SK-N-SH treated with all-trans-retinoic acid at 6 μM for 48 hours (cell line): Measurements from ENCODE around the gene LCN12.

Experiments
- ATAC-seq: fragments of 200-7000 bp; cut with Tn5 transposase; 3 replicates; pipeline ENCODE4 v1.9.1; 2020; ENCODE audit warnings: mild to moderate bottlenecking, moderate library complexity
- ARNTL ChIP-seq: fragments of 450-650 bp; formaldehyde crosslinking; IDR thresholded peaks from 2 replicates; pipeline ENCODE4 v1.5.0; 2020; ENCODE audit warnings: low read depth, mild to moderate bottlenecking, moderate library complexity, borderline replicate concordance
- BACH2 ChIP-seq: fragments of 250-450 bp; sonication (Bioruptor Pico); IDR thresholded peaks from 2 replicates; pipeline ENCODE4 v1.9.0; 2021; ENCODE audit warnings: mild to moderate bottlenecking, borderline replicate concordance
- CSDC2 ChIP-seq: fragments of 250-450 bp; sonication (Bioruptor Pico); IDR thresholded peaks from 2 replicates; pipeline ENCODE4 v1.5.0; 2020; ENCODE audit warnings: mild to moderate bottlenecking, moderate library complexity
- ESRRG ChIP-seq: fragments of 250-450 bp; sonication (Bioruptor Pico); IDR thresholded peaks from 2 replicates; pipeline ENCODE4 v1.6.1; 2021; ENCODE audit warnings: mild to moderate bottlenecking
- GLIS3 ChIP-seq: fragments of 250-450 bp; sonication (Bioruptor Pico); IDR thresholded peaks from 2 replicates; pipeline ENCODE4 v1.5.0; 2020; ENCODE audit warnings: mild to moderate bottlenecking, moderate library complexity
- ISL1 ChIP-seq: fragments of 250-450 bp; sonication (Bioruptor Pico); IDR thresholded peaks from 2 replicates; pipeline ENCODE4 v2.1.2; 2022; ENCODE audit warnings: mild to moderate bottlenecking, moderate library complexity
- OSR1 ChIP-seq: fragments of 250-450 bp; sonication (Bioruptor Pico); IDR thresholded peaks from 2 replicates; pipeline ENCODE4 v1.8.0; 2022; ENCODE audit warnings: moderate library complexity, mild to moderate bottlenecking, inconsistent platforms
- PPARA ChIP-seq: fragments of 250-450 bp; sonication (Bioruptor Pico); IDR thresholded peaks from 2 replicates; pipeline ENCODE4 v1.5.0; 2020; ENCODE audit warnings: mild to moderate bottlenecking, borderline replicate concordance
- RARB ChIP-seq: fragments of 250-450 bp; sonication (Bioruptor Pico); IDR thresholded peaks from 2 replicates; pipeline ENCODE4 v1.8.0; 2021; ENCODE audit warnings: mild to moderate bottlenecking, moderate library complexity
- TCF4 ChIP-seq: fragments of 250-450 bp; sonication (Bioruptor Pico); IDR thresholded peaks from 2 replicates; pipeline ENCODE4 v1.8.0; 2021; ENCODE audit warnings: mild to moderate bottlenecking, moderate library complexity, borderline replicate concordance
- TOX ChIP-seq: fragments of 250-450 bp; sonication (Bioruptor Pico); IDR thresholded peaks from 2 replicates; pipeline ENCODE4 v1.8.0; 2021; ENCODE audit warnings: mild to moderate bottlenecking, moderate library complexity, borderline replicate concordance
- ZC3H10 ChIP-seq: fragments of 250-450 bp; sonication (Bioruptor Pico); IDR thresholded peaks from 2 replicates; pipeline ENCODE4 v1.5.1; 2021; ENCODE audit warnings: mild to moderate bottlenecking, moderate library complexity
- ZFP3 ChIP-seq: fragments of 250-450 bp; sonication (Bioruptor Pico); IDR thresholded peaks from 2 replicates; pipeline ENCODE4 v1.5.0; 2020; ENCODE audit warnings: mild to moderate bottlenecking, moderate library complexity
- ZFP30 ChIP-seq: fragments of 450-650 bp; formaldehyde crosslinking; IDR thresholded peaks from 2 replicates; pipeline ENCODE4 v1.5.0; 2022; ENCODE audit warnings: mild to moderate bottlenecking, moderate library complexity
- ZNF565 ChIP-seq: fragments of 450-650 bp; formaldehyde crosslinking; conservative IDR thresholded peaks from 2 replicates; pipeline ENCODE4 v1.5.0; 2020; ENCODE audit warnings: low read depth, mild to moderate bottlenecking, moderate library complexity
- ZNF70 ChIP-seq: fragments of 450-650 bp; formaldehyde crosslinking; IDR thresholded peaks from 2 replicates; pipeline ENCODE4 v1.5.0; 2020; ENCODE audit warnings: mild to moderate bottlenecking, moderate library complexity
- ZNF8 ChIP-seq: fragments of 450-650 bp; formaldehyde crosslinking; IDR thresholded peaks from 2 replicates; pipeline ENCODE4 v1.5.0; 2020; ENCODE audit warnings: mild to moderate bottlenecking, moderate library complexity
- TF ChIP-seq, protein P1 (sequence below): fragments of 250-450 bp; sonication (Bioruptor Pico); IDR thresholded peaks from 2 replicates; pipeline ENCODE4 v1.8.0; 2020; ENCODE audit warnings: mild to moderate bottlenecking, moderate library complexity, borderline replicate concordance
- TF ChIP-seq, protein P2 (sequence below): fragments of 250-450 bp; sonication (Bioruptor Pico); IDR thresholded peaks from 2 replicates; pipeline ENCODE4 v1.5.0; 2020; ENCODE audit warnings: mild to moderate bottlenecking, moderate library complexity
- TF ChIP-seq, protein P3 (sequence below): fragments of 250-450 bp; sonication (Bioruptor Pico); IDR thresholded peaks from 2 replicates; pipeline ENCODE4 v1.8.0; 2021; ENCODE audit warnings: low read depth, mild to moderate bottlenecking, moderate library complexity, borderline replicate concordance
- TF ChIP-seq, protein P4 (sequence below): fragments of 250-450 bp; sonication (Bioruptor Pico); IDR thresholded peaks from 2 replicates; pipeline ENCODE4 v1.5.1; 2020; ENCODE audit warnings: low read depth, mild to moderate bottlenecking, moderate library complexity

LCN12 gene

DNA sequence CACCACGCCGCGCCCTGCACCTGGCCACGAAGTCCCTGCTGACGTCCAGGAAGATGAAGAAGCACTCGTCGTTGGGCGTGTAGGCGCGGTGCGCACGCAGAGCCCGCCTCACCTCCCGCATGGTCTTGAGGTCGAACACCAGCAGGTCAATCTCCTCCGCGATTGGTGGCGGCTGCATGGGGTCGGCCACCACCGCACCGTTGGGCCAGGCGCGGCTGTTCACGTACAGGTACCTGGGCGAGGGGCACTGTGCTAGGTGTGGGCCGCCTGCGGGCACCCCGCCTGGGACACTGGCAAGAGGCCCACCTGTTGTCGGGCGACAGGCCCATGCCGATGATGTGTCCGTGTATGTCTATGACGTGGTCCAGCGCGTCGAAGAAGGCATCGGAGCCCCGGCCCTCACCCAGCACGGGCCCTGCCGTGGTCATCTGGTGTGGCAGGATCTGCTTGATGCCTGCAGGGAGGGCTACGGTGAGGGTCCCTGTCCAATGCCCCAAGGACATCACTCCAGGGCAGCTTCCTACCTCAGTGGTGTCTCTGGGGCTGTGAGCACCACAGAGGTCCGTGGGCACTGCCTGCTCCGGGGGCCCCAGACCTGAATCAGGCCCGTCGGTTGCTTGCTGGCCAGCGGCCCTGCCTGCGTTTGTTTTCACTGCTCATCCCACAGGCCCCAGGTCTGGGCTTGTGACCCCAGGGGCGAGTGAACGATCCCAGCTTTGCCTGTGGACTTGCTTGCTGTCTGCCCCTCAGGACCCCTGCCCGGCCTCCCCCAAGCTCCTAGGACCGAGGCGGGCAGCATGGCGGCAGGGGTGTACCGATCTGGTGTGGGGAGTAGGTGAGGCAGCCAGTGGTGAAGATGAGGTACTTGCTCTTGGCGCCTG is 10.6 kb upstream of the LCN12 start:
- no peak for ATAC-seq
- TF ChIP-seq, protein P1, sequence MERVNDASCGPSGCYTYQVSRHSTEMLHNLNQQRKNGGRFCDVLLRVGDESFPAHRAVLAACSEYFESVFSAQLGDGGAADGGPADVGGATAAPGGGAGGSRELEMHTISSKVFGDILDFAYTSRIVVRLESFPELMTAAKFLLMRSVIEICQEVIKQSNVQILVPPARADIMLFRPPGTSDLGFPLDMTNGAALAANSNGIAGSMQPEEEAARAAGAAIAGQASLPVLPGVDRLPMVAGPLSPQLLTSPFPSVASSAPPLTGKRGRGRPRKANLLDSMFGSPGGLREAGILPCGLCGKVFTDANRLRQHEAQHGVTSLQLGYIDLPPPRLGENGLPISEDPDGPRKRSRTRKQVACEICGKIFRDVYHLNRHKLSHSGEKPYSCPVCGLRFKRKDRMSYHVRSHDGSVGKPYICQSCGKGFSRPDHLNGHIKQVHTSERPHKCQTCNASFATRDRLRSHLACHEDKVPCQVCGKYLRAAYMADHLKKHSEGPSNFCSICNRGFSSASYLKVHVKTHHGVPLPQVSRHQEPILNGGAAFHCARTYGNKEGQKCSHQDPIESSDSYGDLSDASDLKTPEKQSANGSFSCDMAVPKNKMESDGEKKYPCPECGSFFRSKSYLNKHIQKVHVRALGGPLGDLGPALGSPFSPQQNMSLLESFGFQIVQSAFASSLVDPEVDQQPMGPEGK, result no peak
- TF ChIP-seq TOX (CRISPR knock-in tag) (no peak), RARB (no peak), TCF4 (CRISPR knock-in tag) (no peak), CSDC2 (CRISPR knock-in tag) (no peak), PPARA (CRISPR knock-in tag) (no peak), ZC3H10 (CRISPR knock-in tag) (no peak), ZNF565 (CRISPR knock-in tag) (no peak), ZNF8 (CRISPR knock-in tag) (no peak), ZNF70 (no peak), ZFP3 (CRISPR knock-in tag) (no peak), ZFP30 (CRISPR knock-in tag) (no peak), BACH2 (CRISPR knock-in tag) (no peak), ESRRG (no peak), ARNTL (CRISPR knock-in tag) (no peak), ISL1 (no peak)
- TF ChIP-seq, protein P2, sequence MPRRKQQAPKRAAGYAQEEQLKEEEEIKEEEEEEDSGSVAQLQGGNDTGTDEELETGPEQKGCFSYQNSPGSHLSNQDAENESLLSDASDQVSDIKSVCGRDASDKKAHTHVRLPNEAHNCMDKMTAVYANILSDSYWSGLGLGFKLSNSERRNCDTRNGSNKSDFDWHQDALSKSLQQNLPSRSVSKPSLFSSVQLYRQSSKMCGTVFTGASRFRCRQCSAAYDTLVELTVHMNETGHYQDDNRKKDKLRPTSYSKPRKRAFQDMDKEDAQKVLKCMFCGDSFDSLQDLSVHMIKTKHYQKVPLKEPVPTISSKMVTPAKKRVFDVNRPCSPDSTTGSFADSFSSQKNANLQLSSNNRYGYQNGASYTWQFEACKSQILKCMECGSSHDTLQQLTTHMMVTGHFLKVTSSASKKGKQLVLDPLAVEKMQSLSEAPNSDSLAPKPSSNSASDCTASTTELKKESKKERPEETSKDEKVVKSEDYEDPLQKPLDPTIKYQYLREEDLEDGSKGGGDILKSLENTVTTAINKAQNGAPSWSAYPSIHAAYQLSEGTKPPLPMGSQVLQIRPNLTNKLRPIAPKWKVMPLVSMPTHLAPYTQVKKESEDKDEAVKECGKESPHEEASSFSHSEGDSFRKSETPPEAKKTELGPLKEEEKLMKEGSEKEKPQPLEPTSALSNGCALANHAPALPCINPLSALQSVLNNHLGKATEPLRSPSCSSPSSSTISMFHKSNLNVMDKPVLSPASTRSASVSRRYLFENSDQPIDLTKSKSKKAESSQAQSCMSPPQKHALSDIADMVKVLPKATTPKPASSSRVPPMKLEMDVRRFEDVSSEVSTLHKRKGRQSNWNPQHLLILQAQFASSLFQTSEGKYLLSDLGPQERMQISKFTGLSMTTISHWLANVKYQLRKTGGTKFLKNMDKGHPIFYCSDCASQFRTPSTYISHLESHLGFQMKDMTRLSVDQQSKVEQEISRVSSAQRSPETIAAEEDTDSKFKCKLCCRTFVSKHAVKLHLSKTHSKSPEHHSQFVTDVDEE (CRISPR knock-in tag), result no peak
- TF ChIP-seq, protein P3, sequence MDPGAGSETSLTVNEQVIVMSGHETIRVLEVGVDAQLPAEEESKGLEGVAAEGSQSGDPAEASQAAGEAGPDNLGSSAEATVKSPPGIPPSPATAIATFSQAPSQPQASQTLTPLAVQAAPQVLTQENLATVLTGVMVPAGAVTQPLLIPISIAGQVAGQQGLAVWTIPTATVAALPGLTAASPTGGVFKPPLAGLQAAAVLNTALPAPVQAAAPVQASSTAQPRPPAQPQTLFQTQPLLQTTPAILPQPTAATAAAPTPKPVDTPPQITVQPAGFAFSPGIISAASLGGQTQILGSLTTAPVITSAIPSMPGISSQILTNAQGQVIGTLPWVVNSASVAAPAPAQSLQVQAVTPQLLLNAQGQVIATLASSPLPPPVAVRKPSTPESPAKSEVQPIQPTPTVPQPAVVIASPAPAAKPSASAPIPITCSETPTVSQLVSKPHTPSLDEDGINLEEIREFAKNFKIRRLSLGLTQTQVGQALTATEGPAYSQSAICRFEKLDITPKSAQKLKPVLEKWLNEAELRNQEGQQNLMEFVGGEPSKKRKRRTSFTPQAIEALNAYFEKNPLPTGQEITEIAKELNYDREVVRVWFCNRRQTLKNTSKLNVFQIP (CRISPR knock-in tag), result no peak

DNA sequence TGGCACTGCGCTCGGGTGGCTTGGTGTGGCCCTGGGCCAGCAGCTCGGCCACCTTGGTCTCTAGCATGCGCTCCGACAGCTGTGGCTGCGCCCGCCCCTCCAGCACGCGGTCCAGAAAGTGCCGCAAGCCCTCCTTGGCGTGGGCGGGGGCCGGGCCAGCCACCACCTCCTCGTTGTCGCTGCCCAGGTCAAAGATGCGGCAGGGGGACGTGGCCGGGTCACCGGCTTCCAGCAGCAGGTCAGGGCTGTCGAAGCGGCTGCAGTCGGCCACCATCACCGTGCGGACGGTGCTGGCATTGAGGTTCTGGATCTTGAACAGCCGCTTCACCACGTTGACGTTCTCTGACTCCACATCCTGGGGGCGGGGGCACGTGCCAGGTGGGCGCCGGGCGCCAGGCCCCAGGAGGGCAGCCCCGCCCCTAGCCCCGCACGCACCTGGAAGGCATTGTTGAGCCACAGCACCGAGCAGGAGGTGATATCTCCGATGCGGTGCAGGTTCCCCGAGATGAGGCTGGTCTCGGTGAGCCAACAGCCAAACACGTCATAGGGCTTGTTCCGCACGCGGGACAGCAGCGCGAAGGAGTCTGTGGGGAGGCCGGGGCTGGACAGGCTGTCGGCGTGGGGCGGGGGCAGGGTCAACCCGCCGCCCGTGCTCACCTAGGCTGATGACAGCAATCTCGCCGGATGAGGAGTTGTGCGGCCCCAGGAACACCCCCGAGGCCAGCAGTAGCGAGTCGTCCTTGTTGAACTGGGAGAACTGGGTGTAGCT is 9.8 kb upstream of the LCN12 start:
- ATAC-seq, result no peak
- TF ChIP-seq ZNF565 (CRISPR knock-in tag), result no peak
- TF ChIP-seq, all 23 proteins: peak for 0

DNA sequence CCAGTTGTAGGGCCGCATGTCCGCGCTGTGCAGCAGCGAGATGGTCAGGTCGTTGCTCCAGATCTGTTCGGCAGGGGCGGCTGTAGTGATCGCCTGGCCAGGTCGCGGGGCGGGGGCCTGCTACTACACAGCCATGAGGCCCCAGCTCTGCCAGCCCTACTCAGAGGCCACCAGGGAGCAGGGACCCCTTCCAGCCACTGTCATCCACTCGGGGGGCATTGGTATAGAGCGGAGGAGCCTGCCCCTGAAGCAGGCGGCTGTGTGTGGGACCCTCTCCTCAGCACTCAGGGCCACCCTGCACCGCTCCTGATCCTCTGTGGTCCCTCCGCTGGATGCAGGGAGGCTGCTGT is 9.2 kb upstream of the LCN12 start:
- ATAC-seq, result no peak
- TF ChIP-seq ARNTL (CRISPR knock-in tag) (no peak), BACH2 (CRISPR knock-in tag) (no peak), ZFP3 (CRISPR knock-in tag) (no peak), OSR1 (CRISPR knock-in tag) (no peak), ZNF70 (no peak), GLIS3 (no peak), ESRRG (no peak), ZFP30 (CRISPR knock-in tag) (no peak), ISL1 (no peak), ZNF8 (CRISPR knock-in tag) (no peak), TOX (CRISPR knock-in tag) (no peak), CSDC2 (CRISPR knock-in tag) (no peak), RARB (no peak)
- TF ChIP-seq, protein P1, result no peak
- TF ChIP-seq, protein P4, sequence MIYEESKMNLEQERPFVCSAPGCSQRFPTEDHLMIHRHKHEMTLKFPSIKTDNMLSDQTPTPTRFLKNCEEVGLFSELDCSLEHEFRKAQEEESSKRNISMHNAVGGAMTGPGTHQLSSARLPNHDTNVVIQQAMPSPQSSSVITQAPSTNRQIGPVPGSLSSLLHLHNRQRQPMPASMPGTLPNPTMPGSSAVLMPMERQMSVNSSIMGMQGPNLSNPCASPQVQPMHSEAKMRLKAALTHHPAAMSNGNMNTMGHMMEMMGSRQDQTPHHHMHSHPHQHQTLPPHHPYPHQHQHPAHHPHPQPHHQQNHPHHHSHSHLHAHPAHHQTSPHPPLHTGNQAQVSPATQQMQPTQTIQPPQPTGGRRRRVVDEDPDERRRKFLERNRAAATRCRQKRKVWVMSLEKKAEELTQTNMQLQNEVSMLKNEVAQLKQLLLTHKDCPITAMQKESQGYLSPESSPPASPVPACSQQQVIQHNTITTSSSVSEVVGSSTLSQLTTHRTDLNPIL (CRISPR knock-in tag), result no peak
- TF ChIP-seq, protein P2 (CRISPR knock-in tag), result no peak
